Islet precursor cell (in vitro differentiated cells): ENCODE measurements around the gene PPP1R14D.
"Not testable (repeated sequence)": the region's sequence is repeated elsewhere in the genome, so short reads cannot be mapped to it uniquely, and the experiment has no call there.

Experiments
- DNase-seq: peaks from one replicate; pipeline ENCODE4 v3.0.0-alpha.2; 2018

PPP1R14D gene, protein sequence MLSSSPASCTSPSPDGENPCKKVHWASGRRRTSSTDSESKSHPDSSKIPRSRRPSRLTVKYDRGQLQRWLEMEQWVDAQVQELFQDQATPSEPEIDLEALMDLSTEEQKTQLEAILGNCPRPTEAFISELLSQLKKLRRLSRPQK

DNA sequence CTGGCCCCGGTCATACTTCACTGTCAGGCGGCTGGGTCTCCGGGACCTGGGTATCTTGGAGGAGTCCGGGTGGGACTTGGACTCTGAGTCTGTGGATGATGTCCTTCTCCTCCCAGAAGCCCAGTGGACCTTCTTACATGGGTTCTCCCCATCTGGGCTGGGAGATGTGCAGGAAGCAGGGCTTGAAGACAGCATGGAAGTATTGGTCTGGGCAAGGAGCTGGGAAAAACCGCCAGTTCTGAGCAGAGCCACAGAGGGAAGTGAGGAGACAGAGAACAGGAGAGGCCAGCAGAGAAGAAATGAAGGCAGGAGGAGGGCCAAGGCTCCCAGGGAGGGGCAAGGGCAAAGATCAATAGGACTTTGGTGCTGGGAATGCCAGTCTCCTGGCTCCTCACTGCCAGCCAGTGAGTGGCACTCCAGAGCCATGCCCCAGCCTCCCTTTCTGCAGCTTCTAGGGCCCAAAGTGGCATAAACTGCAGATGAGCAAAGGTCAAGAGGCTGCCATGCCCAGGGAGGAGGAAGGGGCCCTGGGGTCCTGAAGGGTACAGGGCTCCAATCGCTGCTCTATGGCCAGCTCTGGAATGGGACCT is at the start of gene PPP1R14D:
PPP1R14D (minus strand) TSS at position 262 of the 590 bp plus-strand sequence; CDS start at position 195, 67 bp downstream.
- no peak for DNase-seq

GRCh38 chr15:40877694-40878093 is 49.2 kb upstream of the PPP1R14D start:
- DNase-seq: no peak

DNA sequence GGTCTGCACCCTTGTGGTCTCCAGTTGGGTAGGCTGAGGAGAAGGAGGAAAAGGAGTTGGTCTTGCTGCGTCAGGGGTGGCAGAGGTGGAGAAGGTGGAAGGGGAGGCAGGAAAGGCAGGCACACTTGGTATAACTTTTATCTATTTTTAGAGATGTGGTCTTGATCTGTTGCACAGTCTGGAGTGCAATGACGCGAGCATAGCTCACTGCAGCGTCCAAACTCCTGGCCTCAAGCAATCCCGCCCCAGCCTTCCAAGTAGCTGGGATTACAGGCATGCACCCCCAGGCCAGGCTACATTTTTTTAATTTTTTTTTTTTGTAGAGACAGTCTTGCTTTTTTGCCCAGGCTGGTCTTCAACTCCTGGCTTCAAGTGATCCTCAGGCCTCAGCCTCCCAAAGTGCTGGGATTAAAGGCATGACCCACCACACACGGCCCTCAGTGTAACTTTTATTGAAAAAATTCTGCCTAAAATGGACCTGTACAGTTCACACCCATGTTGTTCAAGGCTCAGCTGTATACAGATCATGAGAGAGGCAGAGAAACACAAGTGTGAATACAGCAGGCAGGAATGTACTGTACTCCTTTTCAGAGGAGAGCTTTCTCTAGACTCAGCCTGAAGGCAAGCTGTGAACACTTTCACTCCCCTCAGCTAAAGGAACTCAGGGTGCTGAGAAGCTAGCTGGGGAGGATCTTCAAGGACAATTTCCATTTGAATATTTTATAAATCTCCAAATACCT is 47.7 kb upstream of the PPP1R14D start:
- no peak for DNase-seq

DNA sequence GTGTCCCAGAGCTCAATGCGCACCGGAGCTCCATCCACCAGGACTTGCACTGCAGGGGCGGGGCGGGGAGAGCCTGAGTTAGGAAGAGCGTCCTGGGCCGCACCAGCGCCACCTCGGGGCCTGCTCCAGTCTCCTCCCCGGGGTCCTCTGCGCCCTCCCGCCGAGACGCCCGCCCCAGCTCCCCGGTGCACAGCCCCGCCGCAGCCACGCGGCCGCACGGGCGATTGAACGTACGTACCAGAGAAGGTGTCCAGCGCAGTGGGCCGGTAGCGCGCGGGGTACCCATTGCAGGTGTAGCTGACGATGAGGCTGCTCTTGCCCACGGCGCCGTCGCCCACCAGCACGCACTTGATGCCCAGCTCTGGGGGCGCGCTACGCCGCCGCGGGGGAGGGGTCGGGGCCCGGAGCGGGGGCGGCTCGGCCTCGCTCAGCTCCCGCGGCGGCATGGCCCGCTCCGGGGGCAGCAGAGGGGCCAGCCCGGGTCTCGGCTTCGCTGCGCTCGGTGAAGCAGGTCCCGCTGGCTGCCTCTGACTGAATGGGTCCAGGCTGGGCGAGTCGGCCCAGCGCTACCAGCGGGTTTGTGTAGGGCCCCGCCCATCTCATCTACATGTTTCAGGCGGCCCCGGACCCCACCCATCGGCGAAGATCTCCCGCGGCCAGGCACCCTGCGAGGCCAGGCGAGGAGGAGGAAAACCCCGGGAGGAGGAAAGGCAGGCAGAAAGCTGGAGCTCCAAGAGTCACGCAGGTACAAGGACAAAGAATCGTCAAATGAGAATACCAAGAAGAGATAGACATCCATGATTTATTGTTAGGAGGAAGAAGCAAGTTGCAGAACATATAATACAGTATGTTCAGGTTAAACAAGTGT is 45.4 kb upstream of the PPP1R14D start, which contains the start of gene RHOV:
RHOV (minus strand) TSS at position 541 of the 868 bp plus-strand sequence; CDS start at position 446, 95 bp downstream.
- DNase-seq: peak; percentile 94

- no peak for DNase-seq
These were observed 44.5 kb upstream of the PPP1R14D start for GRCh38 chr15:40872791-40873693.

DNA sequence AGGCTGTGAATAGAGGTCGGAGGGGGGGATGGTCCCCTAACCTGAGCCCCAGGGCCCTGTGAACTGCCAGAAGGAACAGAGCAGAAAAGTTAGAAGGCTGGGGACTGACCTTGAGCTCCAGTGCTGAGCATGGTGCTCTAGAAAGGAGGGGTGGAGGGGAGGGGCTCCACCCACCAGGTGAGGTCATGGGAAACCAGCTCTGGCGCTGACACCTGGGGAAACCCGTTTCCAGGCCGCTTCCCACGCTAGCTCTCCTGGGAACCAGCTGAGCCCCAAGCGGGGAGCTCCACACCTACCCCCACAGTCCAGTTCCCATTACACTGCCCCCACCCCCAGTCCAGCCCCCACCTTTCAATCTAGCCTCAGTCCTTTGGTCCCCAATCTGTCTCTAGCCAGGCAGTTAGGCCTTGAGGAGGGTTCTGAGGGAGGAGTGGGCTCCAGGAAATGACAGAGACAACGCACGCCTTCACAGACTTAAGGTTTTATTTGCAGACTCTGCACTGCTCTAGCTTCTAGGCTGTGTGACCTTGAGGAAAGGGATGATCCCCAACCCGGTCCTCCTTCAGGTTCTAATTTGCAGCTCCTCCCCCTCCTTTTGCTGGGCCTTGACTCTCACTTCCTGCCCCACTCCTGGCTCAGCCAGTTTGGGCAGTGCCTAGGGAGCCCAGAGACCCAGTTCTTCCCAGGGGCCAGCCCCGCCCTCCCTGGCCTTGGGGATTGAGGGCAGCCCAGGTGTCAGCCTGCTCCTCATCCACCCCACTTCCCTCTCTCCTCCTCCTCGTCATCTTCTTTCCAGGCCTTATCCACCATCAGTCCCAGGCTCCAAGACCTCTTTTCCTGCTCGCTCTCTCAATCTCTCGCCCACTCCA is 43.5 kb upstream of the PPP1R14D start:
- DNase-seq: peak; percentile 88

- no peak for DNase-seq
These were observed 42.2 kb upstream of the PPP1R14D start for GRCh38 chr15:40870716-40871115.

GRCh38 chr15:40869686-40870085 is 41.2 kb upstream of the PPP1R14D start:
- no peak for DNase-seq

GRCh38 chr15:40867199-40867598 is 38.7 kb upstream of the PPP1R14D start:
- no peak for DNase-seq

DNA sequence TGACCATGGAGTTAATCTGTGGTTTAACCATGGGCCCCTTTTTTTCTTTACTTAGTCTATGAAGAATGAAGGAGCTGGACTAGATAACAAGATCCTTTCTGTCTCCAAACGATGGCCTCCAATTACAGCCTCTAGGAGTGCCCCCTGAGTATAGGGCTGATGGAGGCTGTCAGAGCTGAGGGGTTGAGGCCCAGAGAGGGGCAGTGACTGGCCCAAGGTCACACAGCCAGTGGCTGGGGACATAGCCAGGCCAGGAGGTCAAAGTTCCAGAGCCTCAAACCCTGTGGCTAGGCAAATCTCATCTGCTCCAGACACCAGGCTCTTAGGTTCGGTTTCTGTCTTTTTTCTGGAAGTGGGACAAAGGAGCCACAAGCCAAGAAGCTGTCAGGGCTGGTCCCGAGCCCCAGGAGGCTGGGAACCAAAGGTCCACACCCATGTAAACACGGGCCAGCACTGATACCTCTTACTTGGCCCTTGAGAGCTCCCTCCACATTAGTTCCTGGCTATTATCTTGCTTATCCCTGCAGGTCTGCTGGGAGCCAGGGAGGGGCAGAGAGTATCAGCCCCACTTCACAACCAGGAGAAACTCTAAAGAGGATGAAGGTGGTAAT is 35.3 kb upstream of the PPP1R14D start:
- DNase-seq: no peak

GRCh38 chr15:40861147-40861546 is 32.6 kb upstream of the PPP1R14D start:
- DNase-seq: not testable (repeated sequence)

DNA sequence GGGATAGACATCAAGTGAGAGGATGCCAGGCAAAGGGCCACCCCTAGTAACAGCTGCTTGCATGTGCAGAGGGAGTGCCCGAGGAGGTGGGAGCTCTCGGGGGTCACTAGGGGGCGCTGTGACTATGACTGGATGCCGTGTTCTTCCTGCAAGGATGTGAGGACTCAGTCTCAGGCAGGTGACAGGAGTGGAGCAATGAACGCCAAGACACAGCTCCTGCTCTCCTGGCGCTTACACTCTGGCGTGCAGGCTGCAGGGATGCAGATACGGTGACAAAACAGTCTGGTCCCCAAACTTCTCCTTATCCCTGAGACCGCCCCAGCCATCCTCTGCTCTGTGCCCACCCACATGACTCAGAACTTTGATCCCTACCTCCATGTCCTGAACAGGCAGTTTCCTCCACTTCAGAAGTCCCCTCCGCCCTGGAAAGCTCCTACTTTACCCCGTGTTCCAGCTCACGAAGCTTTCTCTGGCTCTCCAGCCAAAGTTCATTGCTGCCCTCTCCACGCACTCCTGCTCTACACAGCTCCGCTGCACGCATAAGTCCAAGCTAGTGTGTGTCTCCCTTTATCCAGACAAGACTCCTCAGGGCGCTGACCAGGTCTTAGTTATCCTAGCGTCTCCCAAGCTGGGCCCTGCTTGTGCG is 30.8 kb upstream of the PPP1R14D start:
- peak; percentile 95 for DNase-seq

- DNase-seq: no peak
These were observed 30.2 kb upstream of the PPP1R14D start for GRCh38 chr15:40858706-40859105.

- DNase-seq: peak; percentile 98
These were observed 29.3 kb upstream of the PPP1R14D start for GRCh38 chr15:40857601-40858341.

- no peak for DNase-seq
These were observed 28.2 kb upstream of the PPP1R14D start for GRCh38 chr15:40856746-40857145.

GRCh38 chr15:40855706-40856234 is 27.3 kb upstream of the PPP1R14D start:
- no peak for DNase-seq

DNA sequence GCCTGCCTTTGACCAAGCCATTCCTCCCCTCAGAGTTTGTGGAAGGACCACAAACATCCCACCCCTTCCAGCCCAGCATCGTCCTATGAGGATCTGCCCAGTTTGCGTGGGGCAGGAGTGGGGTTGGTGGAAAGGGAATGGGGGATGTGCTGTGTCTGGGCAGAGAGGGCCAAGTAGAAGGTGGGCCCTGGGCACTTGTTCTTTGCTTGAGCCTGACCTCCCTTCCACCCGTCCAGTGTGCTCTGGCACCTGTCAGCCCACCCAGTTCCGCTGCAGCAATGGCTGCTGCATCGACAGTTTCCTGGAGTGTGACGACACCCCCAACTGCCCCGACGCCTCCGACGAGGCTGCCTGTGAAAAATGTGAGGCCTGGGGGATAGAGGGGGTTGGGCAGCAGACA is 25.7 kb upstream of the PPP1R14D start:
- peak; percentile 43 for DNase-seq

DNA sequence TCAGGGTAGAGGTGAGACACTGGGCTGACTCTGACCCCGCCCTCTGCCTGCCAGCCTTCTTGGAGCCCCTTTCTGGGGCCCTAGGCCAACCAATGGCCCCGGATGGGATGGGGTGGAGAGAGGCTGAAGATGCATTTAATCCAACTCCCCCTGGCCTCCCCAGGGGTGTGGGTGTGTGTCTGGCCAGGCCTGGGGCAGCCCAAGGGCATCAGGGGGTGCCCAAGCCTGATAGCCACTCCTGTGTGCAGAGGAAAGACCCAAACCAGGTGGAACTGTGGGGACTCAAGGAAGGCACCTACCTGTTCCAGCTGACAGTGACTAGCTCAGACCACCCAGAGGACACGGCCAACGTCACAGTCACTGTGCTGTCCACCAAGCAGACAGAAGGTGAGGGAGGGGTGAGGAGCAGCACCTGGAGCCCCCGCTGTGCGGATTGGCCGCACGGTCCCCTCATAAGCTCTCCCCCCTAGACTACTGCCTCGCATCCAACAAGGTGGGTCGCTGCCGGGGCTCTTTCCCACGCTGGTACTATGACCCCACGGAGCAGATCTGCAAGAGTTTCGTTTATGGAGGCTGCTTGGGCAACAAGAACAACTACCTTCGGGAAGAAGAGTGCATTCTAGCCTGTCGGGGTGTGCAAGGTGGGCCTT is 24.9 kb upstream of the PPP1R14D start:
- DNase-seq: peak; percentile 37
